HepG2 (cell line): Measurements from ENCODE around the gene HOMEZ. TPM values are rescaled to one million over a fixed set of nuclear protein-coding genes. Genes with fewer than 3 reads are reported as not detected.

ENCODE experiments used
- CC2D1A ChIP-seq: sonication (generic); formaldehyde crosslinking; IDR thresholded peaks from 2 replicates; pipeline ENCODE4 v1.8.1; 2023; ENCODE audit warnings: mild to moderate bottlenecking, missing genetic modification reagents
- CSRNP1 ChIP-seq: sonication (generic); formaldehyde crosslinking; IDR thresholded peaks from 2 replicates; pipeline ENCODE4 v1.8.1; 2023; ENCODE audit warnings: mild to moderate bottlenecking, missing genetic modification reagents
- FOXO1 ChIP-seq: sonication (generic); formaldehyde crosslinking; IDR thresholded peaks from 2 replicates; pipeline ENCODE4 v1.4.0; 2020; ENCODE audit warnings: missing genetic modification reagents
- KIAA2018 ChIP-seq: sonication (generic); formaldehyde crosslinking; IDR thresholded peaks from 2 replicates; pipeline ENCODE4 v1.5.0; 2020; ENCODE audit warnings: mild to moderate bottlenecking, missing genetic modification reagents, borderline replicate concordance
- ZBTB4 ChIP-seq: sonication (generic); formaldehyde crosslinking; IDR thresholded peaks from 2 replicates; pipeline ENCODE4 v1.4.0; 2020; ENCODE audit warnings: missing genetic modification reagents, mild to moderate bottlenecking, borderline replicate concordance
- ZNF251 ChIP-seq: sonication (generic); formaldehyde crosslinking; IDR thresholded peaks from 2 replicates; pipeline ENCODE4 v1.9.0; 2021; ENCODE audit warnings: mild to moderate bottlenecking, missing genetic modification reagents
- ZNF670 ChIP-seq: sonication (generic); formaldehyde crosslinking; IDR thresholded peaks from 2 replicates; pipeline ENCODE4 v1.8.0; 2022; ENCODE audit warnings: mild to moderate bottlenecking, missing genetic modification reagents, borderline replicate concordance
- ZNF746 ChIP-seq: sonication (generic); formaldehyde crosslinking; IDR thresholded peaks from 2 replicates; pipeline ENCODE4 v1.8.0; 2022; ENCODE audit warnings: mild to moderate bottlenecking, missing genetic modification reagents
- polyA plus RNA-seq, 8 experiments: library from polyadenylated mRNA; depleted of rRNA in 3 of 8; stranded (reverse) in 7 of 8; unstranded in 1 of 8; fragments of >200 nt; fragmentation: Illumina TruSeq in 4 of 8; extraction: Trizol in 4 of 8; gene quantifications; 2 replicates each; pipeline versions ENCODE4 v1.2.1 to v1.2.3, GENCODE V29; 2011 to 2016; ENCODE audit warnings: low read depth in 4 of 8, missing spikeins in 1 of 8, mixed read lengths in 1 of 8; ENCODE audit not compliant: insufficient read depth in 1 of 8
- total RNA-seq, 5 experiments: library from RNA; depleted of rRNA; stranded (reverse); fragments of >200 nt; fragmentation: Illumina TruSeq; extraction: Trizol; gene quantifications; 2 replicates each; pipeline ENCODE4 v1.2.3, GENCODE V29; 2016; ENCODE audit warnings: low read depth in 1 of 5

The HOMEZ gene
- total and polyA plus RNA-seq, 2 of the 13 experiments (the other 11 are each of a cell fraction or from before 2014, with no cell fraction given) = 14.5 to 31.8 TPM

- TF ChIP-seq ZNF251 (CRISPR knock-in tag) (no peak), KIAA2018 (CRISPR knock-in tag) (no peak), ZBTB4 (CRISPR knock-in tag) (no peak), FOXO1 (no peak), CSRNP1 (no peak), CC2D1A (no peak), ZNF746 (CRISPR knock-in tag) (no peak), ZNF670 (CRISPR knock-in tag) (no peak)
- TF ChIP-seq, all 625 proteins: peak for 0
Measured at GRCh38 chr14:23259426-23259825, 26.5 kb downstream of the HOMEZ start (continued).
